ENCODE data around the gene DDX5.

DNA sequence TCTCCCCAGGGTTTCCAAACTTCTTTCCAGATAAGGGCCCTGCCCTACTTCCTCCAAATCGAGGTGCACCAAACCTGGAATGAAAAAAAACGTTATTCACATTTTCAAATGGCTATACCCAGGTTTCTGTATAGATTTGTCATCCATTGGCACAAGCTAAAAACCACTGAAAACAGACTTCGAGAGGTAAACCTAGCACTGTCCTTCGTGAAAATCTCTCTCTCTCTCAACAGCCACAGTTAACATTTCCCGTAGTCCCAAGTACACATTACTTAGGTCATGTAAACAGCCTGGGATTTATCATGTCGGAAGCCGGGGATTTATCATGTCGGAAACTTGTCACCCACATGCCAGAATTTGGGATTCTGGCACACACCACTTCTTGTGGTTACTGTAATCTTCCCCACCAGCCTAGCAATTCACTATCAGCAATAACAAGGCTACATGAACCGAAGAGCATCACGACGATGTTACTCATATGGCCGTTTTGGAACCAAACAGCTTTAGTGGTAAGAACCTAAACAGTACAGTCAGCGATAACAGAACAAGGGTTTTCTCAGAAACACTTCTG lies 1.2 kb downstream of the DDX5 start:
- TF ChIP-seq, protein P1, sequence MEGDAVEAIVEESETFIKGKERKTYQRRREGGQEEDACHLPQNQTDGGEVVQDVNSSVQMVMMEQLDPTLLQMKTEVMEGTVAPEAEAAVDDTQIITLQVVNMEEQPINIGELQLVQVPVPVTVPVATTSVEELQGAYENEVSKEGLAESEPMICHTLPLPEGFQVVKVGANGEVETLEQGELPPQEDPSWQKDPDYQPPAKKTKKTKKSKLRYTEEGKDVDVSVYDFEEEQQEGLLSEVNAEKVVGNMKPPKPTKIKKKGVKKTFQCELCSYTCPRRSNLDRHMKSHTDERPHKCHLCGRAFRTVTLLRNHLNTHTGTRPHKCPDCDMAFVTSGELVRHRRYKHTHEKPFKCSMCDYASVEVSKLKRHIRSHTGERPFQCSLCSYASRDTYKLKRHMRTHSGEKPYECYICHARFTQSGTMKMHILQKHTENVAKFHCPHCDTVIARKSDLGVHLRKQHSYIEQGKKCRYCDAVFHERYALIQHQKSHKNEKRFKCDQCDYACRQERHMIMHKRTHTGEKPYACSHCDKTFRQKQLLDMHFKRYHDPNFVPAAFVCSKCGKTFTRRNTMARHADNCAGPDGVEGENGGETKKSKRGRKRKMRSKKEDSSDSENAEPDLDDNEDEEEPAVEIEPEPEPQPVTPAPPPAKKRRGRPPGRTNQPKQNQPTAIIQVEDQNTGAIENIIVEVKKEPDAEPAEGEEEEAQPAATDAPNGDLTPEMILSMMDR (IDR thresholded peaks at IDR 0.05) = no peak
- no peak for TF ChIP-seq POLR2A (IDR thresholded peaks at IDR 0.05)

Data from ovary (tissue), 3 donors.